Measurements from ENCODE around the gene PSMD6.

GRCh38 chr3:64008487-64009351 is 14.6 kb downstream of the PSMD6 start:
- TF ChIP-seq, protein P1, sequence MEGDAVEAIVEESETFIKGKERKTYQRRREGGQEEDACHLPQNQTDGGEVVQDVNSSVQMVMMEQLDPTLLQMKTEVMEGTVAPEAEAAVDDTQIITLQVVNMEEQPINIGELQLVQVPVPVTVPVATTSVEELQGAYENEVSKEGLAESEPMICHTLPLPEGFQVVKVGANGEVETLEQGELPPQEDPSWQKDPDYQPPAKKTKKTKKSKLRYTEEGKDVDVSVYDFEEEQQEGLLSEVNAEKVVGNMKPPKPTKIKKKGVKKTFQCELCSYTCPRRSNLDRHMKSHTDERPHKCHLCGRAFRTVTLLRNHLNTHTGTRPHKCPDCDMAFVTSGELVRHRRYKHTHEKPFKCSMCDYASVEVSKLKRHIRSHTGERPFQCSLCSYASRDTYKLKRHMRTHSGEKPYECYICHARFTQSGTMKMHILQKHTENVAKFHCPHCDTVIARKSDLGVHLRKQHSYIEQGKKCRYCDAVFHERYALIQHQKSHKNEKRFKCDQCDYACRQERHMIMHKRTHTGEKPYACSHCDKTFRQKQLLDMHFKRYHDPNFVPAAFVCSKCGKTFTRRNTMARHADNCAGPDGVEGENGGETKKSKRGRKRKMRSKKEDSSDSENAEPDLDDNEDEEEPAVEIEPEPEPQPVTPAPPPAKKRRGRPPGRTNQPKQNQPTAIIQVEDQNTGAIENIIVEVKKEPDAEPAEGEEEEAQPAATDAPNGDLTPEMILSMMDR (conservative IDR thresholded peaks at IDR 0.05), result no peak
- no peak for TF ChIP-seq ZFX (IDR thresholded peaks at IDR 0.05)

Data from C4-2B (cell line).